Fibroblast of the conjunctiva (primary cell): ENCODE measurements around the gene STK10.

Source experiments
- DNase-seq: peaks from one replicate; pipeline ENCODE4 v3.0.0-alpha.2; 2010; ENCODE audit warnings: low read depth

The STK10 gene

GRCh38 chr5:172007175-172008110, 180.6 kb downstream of the STK10 start:
- DNase-seq = no peak

- DNase-seq = peak; percentile 94
Measured at GRCh38 chr5:172006321-172007174, 181.5 kb downstream of the STK10 start, which contains the start of gene FBXW11. Gene FBXW11, minus strand, starts transcription at chr5:172006638. Its CDS starts 136 bp downstream, at chr5:172006502.

- DNase-seq = no peak
Measured at GRCh38 chr5:172005708-172006320, 182.2 kb downstream of the STK10 start.

- no peak for DNase-seq
Measured at GRCh38 chr5:172004824-172005237, 183.2 kb downstream of the STK10 start.

GRCh38 chr5:172003746-172004145, 184.3 kb downstream of the STK10 start:
- DNase-seq = no peak

GRCh38 chr5:172002840-172003512, 185.0 kb downstream of the STK10 start:
- DNase-seq = no peak

- no peak for DNase-seq
Measured at GRCh38 chr5:172002310-172002709, 185.7 kb downstream of the STK10 start.

GRCh38 chr5:171999877-172000276, 188.1 kb downstream of the STK10 start:
- no peak for DNase-seq

- DNase-seq = no peak
Measured at GRCh38 chr5:171999100-171999499, 188.9 kb downstream of the STK10 start.

GRCh38 chr5:171997011-171997410, 191.0 kb downstream of the STK10 start:
- DNase-seq = no peak

- no peak for DNase-seq
Measured at GRCh38 chr5:171992813-171993212, 195.2 kb downstream of the STK10 start.

- no peak for DNase-seq
Measured at GRCh38 chr5:171992305-171992704, 195.7 kb downstream of the STK10 start.
